DOHH2 (cell line): ENCODE data around the gene KCNK3.

Experiments
- H3F3A ChIP-seq: fragments of 200-600 bp; sonication (generic), shearing (Covaris generic); 2 replicates; pipeline ENCODE4 v1.6.0; 2016; ENCODE audit warnings: antibody characterized with exemption, mild to moderate bottlenecking; ENCODE audit not compliant: control insufficient read depth, insufficient read depth
- H3K27ac ChIP-seq: fragments of 200-600 bp; sonication (generic); 2 replicates; pipeline ENCODE4 v1.5.1; 2014; ENCODE audit warnings: low read depth, mild to moderate bottlenecking, low read length, moderate library complexity
- H3K27me3 ChIP-seq: fragments of 200-600 bp; sonication (generic); 2 replicates; pipeline ENCODE4 v1.6.1; 2014; ENCODE audit warnings: mild to moderate bottlenecking, low read length, mixed read lengths; ENCODE audit not compliant: control insufficient read depth
- H3K36me3 ChIP-seq: fragments of 200-600 bp; sonication (generic); 2 replicates; pipeline ENCODE4 v1.6.1; 2014; ENCODE audit warnings: mild to moderate bottlenecking, low read length, moderate library complexity, mixed read lengths; ENCODE audit not compliant: control insufficient read depth
- H3K4me1 ChIP-seq: fragments of 200-600 bp; sonication (generic); 2 replicates; pipeline ENCODE4 v1.6.1; 2014; ENCODE audit warnings: mild to moderate bottlenecking, low read length, mixed read lengths; ENCODE audit not compliant: control insufficient read depth
- H3K4me2 ChIP-seq: fragments of 200-600 bp; sonication (generic); 2 replicates; pipeline ENCODE4 v1.6.0; 2014; ENCODE audit warnings: mild to moderate bottlenecking, low read length, moderate library complexity
- H3K4me3 ChIP-seq: fragments of 200-600 bp; sonication (generic); 2 replicates; pipeline ENCODE4 v1.5.1; 2014; ENCODE audit warnings: mild to moderate bottlenecking, low read length, mixed read lengths
- H3K79me2 ChIP-seq: fragments of 200-600 bp; sonication (generic); 2 replicates; pipeline ENCODE4 v1.6.1; 2014; ENCODE audit warnings: mild to moderate bottlenecking, low read length, mixed read lengths; ENCODE audit not compliant: control insufficient read depth
- H3K9me2 ChIP-seq: fragments of 200-600 bp; sonication (generic); replicated peaks from 2 replicates; pipeline ENCODE4 v1.6.1; 2014; ENCODE audit warnings: mild to moderate bottlenecking, low read length, mixed read lengths; ENCODE audit not compliant: control insufficient read depth
- H3K9me3 ChIP-seq: fragments of 200-600 bp; sonication (generic); 2 replicates; pipeline ENCODE4 v1.6.1; 2014; ENCODE audit warnings: antibody characterized with exemption, low read length, mixed read lengths; ENCODE audit not compliant: control insufficient read depth, insufficient read depth
- H4K20me1 ChIP-seq: fragments of 200-600 bp; sonication (generic); 2 replicates; pipeline ENCODE4 v1.6.0; 2014; ENCODE audit warnings: low read depth, mild to moderate bottlenecking, antibody characterized with exemption, low read length, moderate library complexity; ENCODE audit not compliant: control insufficient read depth, insufficient read depth
- EZH2phosphoT487 ChIP-seq: fragments of 200-600 bp; sonication (generic); IDR thresholded peaks from 2 replicates; pipeline ENCODE4 v1.6.1; 2017; ENCODE audit warnings: borderline replicate concordance, mild to moderate bottlenecking, antibody characterized with exemption, low read length, moderate library complexity, mixed read lengths
- TF ChIP-seq, protein P1 (sequence below): fragments of 200-600 bp; sonication (generic); IDR thresholded peaks from one replicate; pipeline ENCODE4 v1.5.1; 2014; ENCODE audit warnings: antibody characterized with exemption, mild to moderate bottlenecking, low read depth, low read length; ENCODE audit not compliant: poor library complexity, severe bottlenecking

KCNK3 gene

DNA sequence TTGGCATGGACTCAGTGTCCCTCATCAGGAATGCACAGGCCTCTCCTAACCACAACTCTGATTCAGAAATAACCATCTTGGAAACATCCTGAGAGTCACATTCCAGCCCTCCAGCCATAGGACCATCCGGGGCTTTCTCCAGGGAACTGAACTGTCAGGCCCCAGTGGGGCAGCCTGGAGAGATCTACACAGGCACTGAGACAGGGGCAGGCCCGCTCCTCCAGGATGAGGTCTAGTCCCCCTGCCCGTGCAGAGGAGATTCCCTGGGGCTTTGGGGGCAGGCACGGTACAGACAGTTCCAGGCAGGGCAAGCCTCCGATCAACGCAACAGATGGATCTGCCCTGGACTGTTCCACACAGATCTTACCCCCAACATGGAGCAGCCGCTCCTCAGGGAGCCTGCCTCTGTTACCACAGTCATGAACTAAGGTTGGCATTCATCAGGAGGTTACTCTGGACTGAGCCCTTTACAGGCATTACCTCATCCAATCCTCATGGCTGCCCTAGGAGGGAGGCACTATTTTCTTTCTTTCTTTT lies 12.0 kb downstream of the KCNK3 start:
- H3F3A ChIP-seq: no peaks in the 10 kb centered on the region
- H3K36me3 ChIP-seq: no peaks in the 10 kb centered on the region
- H3K27me3 ChIP-seq: peaks cover 17% of the 10 kb centered on the region
- TF ChIP-seq EZH2phosphoT487: no peak
- TF ChIP-seq, protein P1, sequence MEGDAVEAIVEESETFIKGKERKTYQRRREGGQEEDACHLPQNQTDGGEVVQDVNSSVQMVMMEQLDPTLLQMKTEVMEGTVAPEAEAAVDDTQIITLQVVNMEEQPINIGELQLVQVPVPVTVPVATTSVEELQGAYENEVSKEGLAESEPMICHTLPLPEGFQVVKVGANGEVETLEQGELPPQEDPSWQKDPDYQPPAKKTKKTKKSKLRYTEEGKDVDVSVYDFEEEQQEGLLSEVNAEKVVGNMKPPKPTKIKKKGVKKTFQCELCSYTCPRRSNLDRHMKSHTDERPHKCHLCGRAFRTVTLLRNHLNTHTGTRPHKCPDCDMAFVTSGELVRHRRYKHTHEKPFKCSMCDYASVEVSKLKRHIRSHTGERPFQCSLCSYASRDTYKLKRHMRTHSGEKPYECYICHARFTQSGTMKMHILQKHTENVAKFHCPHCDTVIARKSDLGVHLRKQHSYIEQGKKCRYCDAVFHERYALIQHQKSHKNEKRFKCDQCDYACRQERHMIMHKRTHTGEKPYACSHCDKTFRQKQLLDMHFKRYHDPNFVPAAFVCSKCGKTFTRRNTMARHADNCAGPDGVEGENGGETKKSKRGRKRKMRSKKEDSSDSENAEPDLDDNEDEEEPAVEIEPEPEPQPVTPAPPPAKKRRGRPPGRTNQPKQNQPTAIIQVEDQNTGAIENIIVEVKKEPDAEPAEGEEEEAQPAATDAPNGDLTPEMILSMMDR: no peak
- no peaks in the 10 kb centered on the region for H3K79me2 ChIP-seq
- no peak overlapping the region for H3K27ac ChIP-seq
- H3K4me1 ChIP-seq: no peaks in the 10 kb centered on the region
- no peaks in the 10 kb centered on the region for H4K20me1 ChIP-seq
- no peak overlapping the region for H3K4me3 ChIP-seq
- H3K4me2 ChIP-seq: no peak overlapping the region
- no peaks in the 10 kb centered on the region for H3K9me3 ChIP-seq
- H3K9me2 ChIP-seq: no peaks in the 10 kb centered on the region

DNA sequence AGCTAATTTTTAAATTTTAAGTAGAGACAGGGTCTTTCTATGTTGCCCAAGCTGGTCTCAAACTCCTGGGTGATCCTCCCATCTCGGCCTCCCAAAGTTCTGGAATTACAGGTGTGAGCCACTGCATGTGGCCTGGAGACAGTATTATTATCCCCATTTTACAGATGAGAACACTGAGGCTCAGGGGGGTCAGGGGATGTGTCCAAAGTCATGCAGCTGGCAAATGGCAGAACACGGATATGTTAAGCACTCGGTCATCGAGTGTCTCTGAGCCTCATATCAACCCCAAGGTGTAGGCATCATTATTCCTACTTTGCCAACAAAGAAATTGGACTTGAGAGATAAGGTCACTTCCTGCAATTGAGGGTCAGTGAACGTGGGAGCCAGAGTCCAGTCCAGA lies 12.6 kb downstream of the KCNK3 start:
- no peaks in the 10 kb centered on the region for H3K9me3 ChIP-seq
- H3K27me3 ChIP-seq: peaks cover 15% of the 10 kb centered on the region
- H3K9me2 ChIP-seq: no peaks in the 10 kb centered on the region
- H3K27ac ChIP-seq: no peak overlapping the region
- H3K79me2 ChIP-seq: no peaks in the 10 kb centered on the region
- H4K20me1 ChIP-seq: no peaks in the 10 kb centered on the region
- TF ChIP-seq, protein P1: no peak
- TF ChIP-seq EZH2phosphoT487: no peak
- H3F3A ChIP-seq: no peaks in the 10 kb centered on the region
- H3K4me1 ChIP-seq: no peaks in the 10 kb centered on the region
- H3K4me2 ChIP-seq: no peak overlapping the region
- H3K4me3 ChIP-seq: no peak overlapping the region
- no peaks in the 10 kb centered on the region for H3K36me3 ChIP-seq

DNA sequence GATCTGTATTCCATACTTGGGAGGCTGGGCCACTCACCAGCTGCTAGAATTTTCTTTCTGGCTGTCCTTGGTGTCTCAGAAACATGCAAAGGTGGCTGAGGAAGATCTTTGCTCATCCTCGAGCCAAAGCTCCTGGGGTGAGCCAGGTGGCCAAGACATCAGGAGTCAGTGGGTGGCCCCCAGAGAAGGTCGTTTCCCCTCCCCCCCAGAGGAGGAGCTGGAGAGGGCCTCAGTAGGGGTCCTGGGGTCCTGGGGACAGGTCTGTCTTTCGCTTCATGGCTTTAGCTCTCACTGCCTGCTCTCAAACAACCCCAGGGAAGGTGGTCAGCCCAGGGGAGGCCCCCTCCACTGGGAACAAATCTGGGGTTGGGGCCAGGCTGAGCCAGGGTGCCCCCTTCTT lies 13.6 kb downstream of the KCNK3 start:
- Histone ChIP-seq H3F3A (no peaks in the 10 kb centered on the region), H3K79me2 (no peaks in the 10 kb centered on the region), H3K27me3 (peaks cover 10% of the 10 kb centered on the region), H3K4me2 (no peak overlapping the region), H3K27ac (no peak overlapping the region), H4K20me1 (no peaks in the 10 kb centered on the region), H3K9me2 (no peaks in the 10 kb centered on the region), H3K4me1 (no peaks in the 10 kb centered on the region), H3K36me3 (no peaks in the 10 kb centered on the region), H3K9me3 (no peaks in the 10 kb centered on the region), H3K4me3 (no peak overlapping the region)
- TF ChIP-seq, protein P1: no peak
- no peak for TF ChIP-seq EZH2phosphoT487
